Smooth muscle cell of the brain vasculature (primary cell): ENCODE results near the gene ANGEL2.
A peak's percentile ranks its signal among the peaks of the same experiment; 100 is the strongest.
"Not testable (repeated sequence)": the region's sequence is repeated elsewhere in the genome, so short reads cannot be mapped to it uniquely, and the experiment has no call there.

Experiments used
- DNase-seq: peaks from one replicate; pipeline ENCODE4 v3.0.0-alpha.2; 2012; ENCODE audit warnings: low read depth, low spot score

The ANGEL2 gene

DNA sequence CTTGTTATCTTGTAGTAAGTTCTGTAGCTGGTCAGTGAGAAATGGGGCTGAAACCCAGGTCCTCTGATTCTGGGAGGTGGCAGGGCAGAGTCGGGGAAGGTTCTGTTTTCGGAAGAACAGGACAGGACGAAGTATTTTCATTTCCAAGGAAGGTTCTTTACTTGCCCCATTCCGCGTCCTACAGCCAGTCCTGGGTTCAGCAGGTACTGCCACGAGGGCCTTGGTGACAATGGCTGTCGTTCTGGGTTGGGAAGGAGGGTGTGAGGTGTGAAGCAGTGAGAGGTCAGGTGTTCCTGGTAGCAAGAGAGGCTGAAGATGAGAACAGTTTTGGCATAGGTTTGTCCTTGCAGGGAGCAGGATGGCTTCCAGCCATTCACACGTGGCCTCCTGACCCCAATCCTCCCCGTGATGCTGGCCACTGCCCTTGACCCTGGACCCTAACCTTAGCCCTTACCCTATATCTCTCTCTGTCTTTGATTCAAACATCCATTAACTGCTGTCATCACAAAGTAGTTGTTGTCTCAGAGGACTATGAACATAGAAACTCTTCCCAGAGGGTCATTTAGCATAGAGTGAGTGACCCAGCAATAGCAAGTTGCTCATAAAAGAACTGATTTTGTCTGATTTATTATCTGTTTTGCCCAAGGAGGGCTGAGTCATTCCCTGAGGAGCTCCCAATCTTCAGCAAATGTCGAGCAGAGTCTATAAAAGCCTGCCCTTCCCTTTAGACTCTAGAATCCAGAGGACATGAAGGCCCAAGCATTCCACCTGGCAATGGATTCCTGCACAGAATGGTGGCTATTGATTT is 40.4 kb downstream of the ANGEL2 start:
- DNase-seq: no peak

DNA sequence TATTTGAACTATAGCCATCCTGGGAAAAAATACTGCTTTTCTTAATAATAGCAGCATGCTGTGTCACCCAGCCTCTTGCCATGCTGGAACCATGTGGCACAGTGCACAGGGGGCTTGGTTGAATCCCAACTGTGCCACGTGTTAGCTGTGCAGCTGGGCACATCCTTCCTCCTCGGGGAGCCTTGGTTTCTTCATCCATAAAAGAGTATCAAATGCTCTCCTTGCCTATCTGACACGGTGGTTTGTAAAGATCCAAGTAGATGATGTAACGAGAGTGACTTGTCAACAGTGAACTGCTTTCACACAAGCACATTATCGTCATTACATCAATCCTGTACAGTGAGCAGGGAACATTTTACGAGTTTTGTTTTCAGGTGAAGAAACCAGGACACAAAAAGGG is 41.0 kb downstream of the ANGEL2 start:
- no peak for DNase-seq

DNA sequence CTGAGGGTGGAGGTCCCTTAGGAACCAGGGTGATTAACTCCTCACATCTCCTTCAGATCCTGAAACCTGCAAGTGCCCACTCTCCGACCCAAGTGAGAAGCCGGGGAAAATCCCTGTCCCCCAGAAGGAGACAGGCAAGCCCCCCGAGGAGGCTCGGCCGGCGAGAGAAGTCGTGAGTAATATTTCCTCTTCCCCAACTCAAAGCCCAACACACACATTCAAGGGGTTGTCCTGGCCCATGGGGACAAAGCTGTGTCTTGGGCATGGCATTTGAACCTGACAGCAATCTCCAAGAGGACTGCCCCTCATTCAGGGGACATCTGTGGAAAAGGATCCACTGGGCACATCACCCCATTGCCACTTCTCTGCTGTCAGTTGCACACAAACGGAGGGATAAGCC is 41.8 kb downstream of the ANGEL2 start:
- no peak for DNase-seq

DNA sequence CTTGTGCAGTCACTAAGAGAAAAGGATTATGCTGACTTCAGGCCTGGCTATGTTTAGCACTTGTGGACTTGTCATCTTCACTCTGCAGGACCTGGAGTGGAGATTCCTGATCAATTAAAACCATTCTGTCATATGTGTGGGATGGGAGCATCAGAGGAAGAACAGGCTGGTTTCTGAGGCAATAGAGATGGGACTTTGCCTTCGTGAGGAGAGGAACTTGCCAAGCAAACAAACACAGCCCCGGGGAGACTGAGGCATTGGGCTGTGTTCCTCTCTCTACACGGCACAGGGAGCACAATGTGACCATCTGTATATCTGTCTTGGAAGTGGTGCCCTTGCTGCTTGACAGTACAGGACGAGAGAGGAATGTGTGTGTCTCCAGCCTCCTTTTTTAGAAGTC is 42.2 kb downstream of the ANGEL2 start:
- DNase-seq: no peak

DNA sequence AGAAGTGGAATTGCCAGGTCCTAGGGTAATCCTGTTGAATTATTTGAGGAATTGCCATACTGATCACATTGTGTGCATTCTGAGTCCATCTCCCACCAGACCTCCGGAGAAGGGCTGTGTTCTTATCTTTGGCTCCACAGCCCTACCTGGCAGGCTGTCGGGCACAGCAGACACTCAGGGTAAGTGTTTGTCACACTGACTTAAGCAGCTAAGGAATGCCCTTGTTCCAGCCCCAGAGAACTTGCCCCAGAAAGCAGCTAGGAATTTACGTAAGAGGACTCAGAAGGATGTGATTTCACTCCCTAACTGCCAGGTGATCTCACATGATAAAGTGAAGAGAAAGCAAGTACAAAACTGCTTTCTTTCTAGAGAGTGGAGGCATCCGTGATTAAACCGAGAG is 44.4 kb downstream of the ANGEL2 start:
- no peak for DNase-seq

DNA sequence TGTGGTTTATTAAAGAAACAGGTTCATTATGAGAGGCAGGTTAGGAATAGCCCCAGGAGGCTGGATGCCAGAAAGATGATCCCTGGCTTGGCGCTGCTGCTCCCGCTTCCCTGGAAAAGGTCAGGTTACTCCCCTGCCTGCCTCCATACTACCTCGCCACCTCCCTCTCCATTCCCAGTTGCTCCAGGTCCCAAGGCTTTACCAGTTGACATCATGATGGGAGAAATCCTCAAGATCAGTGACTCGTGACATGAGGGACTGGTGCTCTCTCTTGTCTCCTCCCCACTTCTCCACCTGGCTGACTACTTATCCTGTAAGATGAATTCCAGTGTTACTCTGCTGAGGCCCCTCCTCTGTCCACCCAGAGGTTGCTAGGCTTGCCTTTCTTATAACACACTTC is 45.6 kb downstream of the ANGEL2 start:
- no peak for DNase-seq

DNA sequence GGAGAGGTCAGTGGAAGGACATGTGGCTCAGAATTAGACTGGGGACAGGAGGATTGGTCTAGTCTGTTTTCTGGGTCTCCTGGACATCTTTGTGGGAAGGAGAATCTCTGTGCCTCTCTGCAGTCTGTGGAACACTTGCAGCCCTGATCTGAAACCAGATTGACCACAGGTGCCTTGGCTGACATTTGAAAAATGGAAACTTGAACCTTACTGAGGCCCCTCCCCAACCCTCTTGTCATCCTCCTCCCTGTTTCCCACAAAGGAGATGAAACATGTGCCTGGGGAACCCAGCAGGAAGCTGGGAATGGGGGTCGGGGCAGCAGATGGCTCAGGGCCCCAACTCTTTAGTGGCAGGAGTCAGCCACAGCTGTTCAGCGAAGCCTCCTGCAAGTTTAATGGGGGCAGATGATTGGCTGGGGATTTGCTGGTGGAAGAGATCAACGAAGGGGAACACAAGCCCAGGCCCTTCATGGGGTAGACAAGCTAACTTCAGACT is 47.3 kb downstream of the ANGEL2 start:
- no peak for DNase-seq

DNA sequence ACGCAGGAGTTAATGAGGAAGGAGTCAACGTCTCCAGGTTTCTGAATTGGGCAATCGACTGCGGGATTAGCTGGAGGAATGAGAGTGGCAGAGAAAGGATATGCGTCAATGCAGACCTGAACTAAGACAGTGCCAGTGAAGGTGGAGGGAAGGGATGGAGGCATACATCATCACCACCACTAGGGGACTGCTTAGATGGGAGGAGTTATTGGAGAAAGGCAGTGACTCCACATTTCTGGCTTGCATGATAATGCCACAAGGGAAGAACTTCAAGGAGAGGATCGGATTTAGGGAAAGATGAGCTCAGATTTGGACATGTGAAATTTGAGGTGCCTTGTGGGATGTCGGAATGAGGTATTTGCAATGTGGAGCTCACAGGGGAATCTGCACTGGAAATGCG is 47.9 kb downstream of the ANGEL2 start:
- DNase-seq: no peak

DNA sequence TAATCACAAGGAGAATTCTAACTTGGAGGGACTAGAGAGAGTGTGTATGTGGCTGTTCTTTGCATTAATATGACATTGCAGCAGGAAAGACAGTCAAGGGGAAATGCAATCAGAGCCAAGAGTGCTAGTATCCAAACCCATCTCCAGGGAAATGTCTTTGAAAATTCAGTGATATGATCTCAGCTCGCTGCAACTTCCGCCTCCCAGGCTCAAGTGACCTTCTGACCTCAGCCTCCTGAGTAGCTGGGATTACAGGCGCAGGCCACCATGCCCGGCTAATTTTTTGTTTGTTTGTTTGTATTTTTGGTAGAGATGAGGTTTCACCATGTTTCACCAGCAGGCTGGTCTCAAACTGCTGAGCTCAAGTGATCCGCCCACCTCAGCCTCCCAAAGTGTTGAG is 49.1 kb downstream of the ANGEL2 start:
- no peak for DNase-seq

DNA sequence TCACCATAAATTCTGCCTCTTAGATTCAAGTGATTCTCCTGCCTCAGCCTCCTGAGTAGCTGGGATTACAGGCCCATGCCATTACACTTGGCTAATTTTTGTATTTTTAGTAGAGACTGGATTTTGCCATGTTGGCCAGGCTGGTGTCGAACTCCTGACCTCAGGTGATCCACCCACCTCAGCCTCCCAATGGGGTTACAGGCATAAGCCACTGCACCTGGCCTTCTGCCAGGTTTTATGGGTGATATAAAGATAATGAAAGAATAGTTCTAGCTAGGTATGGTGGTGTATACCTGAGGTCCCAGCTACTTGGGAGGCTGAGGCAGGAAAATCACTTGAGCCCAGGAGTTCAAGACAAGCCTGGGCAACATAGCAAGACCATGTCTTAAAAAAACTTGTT is 50.7 kb downstream of the ANGEL2 start:
- DNase-seq: not testable (repeated sequence)

DNA sequence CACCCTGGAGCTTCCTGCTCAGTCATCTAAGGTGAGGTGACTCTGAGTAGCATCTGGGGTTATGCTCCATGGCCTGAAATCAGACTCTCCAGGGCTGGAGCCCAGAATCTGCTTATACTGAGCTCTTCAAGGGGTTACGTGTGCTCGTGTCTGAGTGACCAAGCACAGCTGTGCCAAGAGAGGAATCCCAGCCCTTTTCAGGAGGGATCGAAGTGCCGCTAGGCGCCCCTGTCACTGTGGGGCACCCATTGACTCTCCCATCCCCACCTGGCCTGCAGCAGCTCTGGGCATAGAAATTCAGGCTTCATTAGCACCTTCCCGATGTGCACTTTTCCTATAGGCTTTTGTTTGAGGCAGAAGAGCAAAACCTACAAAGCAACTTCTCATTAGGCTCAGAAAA is 51.6 kb downstream of the ANGEL2 start:
- DNase-seq: no peak

DNA sequence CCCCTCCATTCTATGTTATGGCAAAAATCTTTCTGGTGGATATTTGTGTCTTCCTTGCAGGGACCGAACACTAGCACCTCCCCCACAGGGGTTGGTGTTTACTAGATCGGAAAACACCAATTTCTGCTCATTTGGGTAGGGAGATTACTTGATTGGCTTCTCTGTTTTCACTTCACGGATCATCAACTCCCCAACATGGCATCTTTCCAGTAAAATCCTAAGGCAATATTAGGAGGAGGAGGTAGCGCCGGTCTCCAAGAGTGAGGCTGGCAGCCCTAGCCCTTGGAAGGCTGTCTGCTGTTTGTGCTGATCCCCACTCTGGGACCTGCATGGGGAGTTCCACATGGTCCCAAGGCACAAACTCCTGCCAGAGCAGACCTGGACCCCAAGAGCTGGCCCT is 53.2 kb downstream of the ANGEL2 start:
- DNase-seq: no peak

DNA sequence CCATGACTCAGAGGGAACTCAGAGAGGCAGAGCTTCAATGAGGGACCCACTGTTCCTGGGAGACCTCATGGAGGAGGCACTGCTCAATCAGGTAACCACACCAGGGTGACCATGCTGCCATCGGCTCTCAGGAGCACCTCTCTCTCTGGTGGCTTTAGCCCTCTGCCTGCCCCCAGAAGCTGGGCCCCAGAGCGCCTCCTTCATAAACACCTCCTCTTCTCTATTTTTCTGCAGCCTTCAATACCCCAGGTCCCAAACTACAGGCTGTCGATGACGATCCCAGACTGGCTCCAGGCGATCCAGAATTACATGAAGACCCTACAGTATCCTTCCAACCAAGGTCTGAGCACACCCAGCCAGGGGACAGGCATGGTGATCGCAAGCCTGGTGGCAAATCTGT is 54.7 kb downstream of the ANGEL2 start:
- no peak for DNase-seq

DNA sequence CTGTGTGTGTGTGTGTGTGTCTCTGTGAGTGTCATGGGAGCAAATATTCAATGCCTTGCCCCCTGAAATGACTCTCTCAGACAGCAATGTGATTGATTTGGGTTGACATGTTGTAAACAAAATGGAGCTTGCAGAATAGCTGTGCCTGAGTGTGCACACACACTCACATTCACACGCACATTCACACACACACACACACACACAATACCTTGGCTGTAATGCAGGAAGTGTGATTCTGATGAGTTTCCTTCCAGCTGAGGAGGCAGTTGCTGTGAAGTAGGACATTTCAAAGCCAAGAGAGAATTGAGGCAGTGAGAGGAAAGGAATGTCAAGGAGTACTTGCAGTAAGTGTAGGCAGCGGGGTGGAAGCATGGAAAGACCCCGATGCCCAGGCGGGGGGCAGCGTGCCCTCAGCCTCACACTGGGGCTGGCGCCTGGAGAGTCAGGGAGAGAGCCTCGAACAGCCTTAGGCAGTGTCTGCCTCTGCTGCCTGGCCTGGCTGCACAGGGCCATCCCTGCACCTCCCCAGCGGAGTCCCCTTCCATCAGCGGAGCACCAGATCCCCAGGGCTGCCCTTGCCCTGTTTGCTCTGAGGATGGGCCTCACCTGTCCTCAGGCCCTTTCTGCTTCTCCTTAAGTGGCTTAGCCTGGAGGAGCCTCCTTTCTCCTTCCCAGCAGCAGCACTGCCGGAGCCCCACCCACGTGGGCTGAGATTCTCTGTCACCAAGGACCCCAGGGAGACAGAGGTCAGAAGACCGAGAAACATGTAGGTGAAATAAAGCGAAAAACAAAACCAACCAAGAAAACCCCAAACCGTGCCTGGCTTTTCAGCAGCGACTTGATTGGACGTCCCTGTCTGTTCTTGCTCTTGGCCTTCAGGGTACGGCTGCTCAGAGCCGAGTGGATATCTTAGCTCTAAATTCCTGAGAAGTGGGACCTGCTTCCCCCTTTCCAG is 56.1 kb downstream of the ANGEL2 start:
- DNase-seq: no peak

DNA sequence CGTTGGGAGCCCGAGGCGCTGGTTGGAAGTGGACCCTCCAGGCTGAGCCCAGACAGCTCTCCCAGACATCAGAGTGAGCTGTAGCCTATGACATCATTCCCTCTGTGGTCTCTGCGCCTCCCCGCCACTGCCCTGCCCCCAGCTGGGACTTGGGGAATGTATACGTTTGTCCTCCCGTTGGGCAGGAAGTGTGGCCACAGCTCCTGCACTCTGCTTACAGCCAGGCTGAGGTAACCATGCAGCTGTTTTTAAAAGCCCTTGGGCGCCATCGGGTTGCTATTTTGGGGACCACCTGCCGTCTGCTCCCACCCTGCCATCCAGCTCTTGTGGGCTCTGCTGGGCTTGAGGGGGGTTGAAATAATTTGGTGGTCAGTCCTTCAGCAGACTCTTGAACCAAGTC is 57.5 kb downstream of the ANGEL2 start:
- peak; percentile 60 for DNase-seq

DNA sequence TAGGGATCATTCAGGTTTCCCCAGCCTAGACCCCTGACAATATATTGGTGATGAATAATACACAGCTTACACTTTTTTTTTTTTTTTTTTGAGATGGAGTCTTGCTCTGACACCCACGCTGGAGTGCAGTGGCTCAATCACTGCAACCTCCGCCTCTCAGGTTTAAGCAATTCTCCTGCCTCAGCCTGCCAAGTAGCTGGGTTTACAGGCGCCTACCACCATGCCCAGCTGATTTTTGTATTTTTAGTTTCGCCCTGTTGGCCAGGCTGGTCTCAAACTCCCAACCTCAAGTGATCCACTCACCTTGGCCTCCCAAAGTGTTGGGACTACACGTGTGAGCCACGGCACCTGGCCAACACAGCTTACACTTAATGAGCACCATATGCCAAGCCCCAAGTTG is 58.1 kb downstream of the ANGEL2 start:
- no peak for DNase-seq

DNA sequence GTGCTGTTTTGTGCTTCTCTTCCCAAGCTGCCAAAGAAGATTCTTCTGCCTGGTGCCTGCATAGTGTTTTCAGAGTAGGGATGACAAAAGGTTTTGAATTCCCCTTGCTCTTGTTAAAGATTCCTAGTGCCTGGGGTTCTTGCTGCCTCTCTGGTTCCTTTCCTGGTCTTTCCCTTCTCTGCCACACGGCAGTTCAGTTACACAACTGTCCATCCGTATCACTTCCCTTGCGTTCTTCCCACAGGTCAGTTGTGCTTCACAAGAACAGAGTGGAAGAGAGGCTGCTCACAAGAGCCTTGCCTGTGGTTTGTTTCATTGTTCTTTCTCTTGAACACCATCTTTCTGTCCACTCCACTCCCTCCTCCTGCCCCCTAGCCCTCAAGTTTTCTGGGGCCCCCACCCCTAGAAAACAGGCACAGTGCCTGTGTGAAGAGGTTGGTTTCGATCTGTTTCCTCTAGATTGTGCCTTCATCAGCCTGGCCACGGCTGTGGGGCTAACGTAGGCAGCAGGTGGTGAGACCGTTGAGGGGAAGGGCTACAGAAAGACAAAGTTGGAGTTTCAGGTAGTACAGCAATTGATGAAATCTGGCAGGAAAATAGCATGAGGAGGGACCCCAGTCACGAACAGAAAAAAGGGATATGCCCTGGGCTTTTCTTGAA is 59.6 kb downstream of the ANGEL2 start:
- DNase-seq: no peak

DNA sequence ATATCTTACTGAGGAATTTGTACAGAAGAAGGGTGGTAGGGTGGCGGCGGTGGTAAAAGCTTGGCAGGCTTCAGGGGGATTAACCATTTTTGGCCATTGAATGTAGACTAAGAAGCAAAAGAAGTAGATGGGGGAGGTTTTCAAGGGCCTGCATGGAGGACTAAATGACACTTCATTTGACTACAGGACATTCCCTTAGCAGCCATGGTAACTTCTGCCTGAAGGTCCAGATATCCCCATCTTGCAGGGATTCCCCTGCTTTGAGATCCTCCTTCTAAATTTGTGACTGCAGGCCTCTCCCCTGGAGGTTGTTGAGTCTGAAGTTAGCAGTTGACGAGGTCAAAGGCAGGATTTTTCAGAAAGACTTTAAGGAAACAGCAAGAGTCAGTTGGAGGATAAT is 60.6 kb downstream of the ANGEL2 start:
- no peak for DNase-seq

DNA sequence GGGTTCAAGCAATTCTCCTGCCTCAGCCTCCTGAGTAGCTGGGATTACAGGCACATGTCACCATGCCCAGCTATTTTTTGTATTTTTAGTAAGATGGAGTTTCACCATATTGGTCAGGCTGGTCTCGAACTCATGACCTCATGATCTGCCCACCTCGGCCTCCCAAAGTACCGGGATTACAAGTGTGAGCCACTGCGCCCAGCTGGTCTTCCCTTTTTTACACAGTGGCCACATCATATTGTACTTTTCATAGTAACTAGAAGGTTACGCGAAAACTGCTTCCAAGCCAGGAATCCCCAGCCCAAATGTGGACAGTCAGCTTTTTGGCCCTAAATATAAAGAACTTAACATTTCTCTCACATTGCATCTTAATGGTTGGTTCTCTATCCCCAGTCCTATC is 61.2 kb downstream of the ANGEL2 start:
- DNase-seq: no peak

DNA sequence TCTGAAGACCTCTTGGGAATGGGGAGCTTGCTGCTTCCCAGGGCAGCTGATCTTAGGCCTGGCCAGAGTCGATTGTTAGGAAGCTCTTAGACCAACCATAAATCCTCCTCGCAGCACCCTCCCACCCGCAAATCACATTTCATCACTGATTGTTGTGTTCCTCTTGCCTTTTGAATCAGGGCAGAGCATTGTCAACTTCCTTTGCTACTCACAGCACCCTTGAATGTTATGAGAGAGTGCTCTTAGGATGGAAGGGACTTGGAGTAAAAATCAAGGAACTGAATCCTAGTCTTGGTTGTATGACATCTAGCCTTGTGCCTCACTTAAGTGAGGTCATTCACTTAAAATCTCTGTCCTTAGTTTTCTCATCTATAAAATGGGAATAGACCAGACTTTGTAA is 62.3 kb downstream of the ANGEL2 start:
- DNase-seq: no peak

DNA sequence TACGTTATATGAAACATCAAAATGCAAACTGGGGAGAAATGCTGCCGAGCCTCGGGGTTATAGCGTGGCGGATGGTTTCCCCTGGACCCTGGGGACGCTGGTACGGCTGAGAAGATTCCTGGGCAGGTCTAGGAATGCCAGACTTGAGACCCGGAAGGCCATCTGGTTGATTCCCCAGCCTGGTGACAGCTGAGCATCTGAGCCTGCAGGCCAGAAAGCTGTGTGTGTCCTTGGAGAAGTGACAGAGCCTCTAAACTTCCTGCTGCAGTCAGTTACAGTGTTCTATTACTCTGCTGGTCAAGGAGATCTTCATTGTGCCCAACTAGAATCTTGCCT is 63.1 kb downstream of the ANGEL2 start:
- DNase-seq: no peak

DNA sequence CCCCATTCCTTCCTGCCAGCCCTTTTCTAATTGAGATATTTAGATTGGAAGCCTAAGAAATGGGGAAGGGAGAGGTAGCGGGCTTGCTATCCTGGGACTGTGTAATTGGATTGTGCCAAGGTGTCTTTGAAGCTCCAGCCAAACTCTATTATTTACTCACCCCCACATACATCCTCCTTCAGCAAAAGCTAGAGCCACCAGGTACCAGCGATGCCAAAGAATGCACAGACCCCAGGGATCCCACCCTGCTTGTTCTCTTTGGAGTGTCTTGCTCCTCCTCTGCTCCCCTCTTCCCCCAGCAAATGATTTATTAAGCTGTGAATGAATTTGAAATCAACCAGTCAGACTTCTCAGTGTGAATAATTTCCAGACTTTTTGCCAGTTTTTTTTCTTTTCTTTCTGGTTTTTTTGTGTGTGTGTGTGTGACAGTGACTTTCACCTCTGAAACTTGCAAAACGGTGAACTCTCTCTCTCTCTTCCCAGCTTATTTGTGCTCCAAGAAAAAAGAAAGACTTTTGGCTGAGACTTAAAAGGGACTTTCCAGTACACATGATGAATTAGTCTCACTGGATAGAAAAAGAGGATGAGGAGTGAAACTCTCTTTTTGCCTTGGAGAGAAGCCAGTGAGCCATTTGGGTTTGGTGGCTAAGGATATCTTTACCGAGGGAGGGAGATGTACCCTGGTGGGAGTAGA is 63.6 kb downstream of the ANGEL2 start:
- DNase-seq: no peak
